Ovary (tissue), 3 donors: ENCODE data around the gene SLC9B1.
"Not testable (repeated sequence)": the region's sequence is repeated elsewhere in the genome, so short reads cannot be mapped to it uniquely, and the experiment has no call there.

Experiments
- POLR2A ChIP-seq: fragments of 450-650 bp; IDR thresholded peaks from one replicate; pipeline ENCODE4 v1.6.1; 2017; ENCODE audit warnings: antibody characterized with exemption, mild to moderate bottlenecking, moderate library complexity
- TF ChIP-seq, protein P1 (sequence below), 3 donors: fragments of 450-650 bp in 2 of 3; fragments of 200-600 bp in 1 of 3; IDR thresholded peaks; one replicate each; pipeline versions ENCODE4 v1.5.1 to v1.8.0; 2016 to 2022; ENCODE audit warnings: antibody characterized with exemption in 3 of 3, mild to moderate bottlenecking in 1 of 3
- donor health status: DM: no; HTN: no; CAD: no.

DNA sequence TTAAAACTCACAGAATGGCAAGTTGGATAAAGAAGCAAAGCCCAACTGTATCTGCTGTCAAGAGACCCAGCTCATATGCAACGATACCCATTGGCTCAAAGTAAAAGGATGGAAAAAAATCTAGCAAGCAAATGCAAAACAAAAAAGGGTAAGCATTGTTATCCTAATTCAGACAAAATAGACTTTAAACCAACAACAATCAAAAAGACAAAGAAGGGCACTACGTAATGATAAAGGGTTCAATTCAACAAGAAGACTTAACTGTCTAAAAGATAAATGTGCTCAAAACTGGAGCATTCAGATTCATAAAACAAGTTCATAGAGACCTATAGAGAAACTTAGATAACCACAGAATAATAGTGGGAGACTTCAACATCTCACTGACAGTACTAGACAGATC lies 81.4 kb downstream of the SLC9B1 start:
- TF ChIP-seq, protein P1, sequence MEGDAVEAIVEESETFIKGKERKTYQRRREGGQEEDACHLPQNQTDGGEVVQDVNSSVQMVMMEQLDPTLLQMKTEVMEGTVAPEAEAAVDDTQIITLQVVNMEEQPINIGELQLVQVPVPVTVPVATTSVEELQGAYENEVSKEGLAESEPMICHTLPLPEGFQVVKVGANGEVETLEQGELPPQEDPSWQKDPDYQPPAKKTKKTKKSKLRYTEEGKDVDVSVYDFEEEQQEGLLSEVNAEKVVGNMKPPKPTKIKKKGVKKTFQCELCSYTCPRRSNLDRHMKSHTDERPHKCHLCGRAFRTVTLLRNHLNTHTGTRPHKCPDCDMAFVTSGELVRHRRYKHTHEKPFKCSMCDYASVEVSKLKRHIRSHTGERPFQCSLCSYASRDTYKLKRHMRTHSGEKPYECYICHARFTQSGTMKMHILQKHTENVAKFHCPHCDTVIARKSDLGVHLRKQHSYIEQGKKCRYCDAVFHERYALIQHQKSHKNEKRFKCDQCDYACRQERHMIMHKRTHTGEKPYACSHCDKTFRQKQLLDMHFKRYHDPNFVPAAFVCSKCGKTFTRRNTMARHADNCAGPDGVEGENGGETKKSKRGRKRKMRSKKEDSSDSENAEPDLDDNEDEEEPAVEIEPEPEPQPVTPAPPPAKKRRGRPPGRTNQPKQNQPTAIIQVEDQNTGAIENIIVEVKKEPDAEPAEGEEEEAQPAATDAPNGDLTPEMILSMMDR (IDR thresholded peaks at IDR 0.05): not testable (repeated sequence)
- not testable (repeated sequence) for TF ChIP-seq POLR2A
